Renal cortex interstitium (tissue), 11 donors: Measurements from ENCODE around the gene WWP2. TPM values are rescaled to one million over a fixed set of nuclear protein-coding genes. Genes with fewer than 3 reads are reported as not detected.
"Not testable (repeated sequence)": the region's sequence is repeated elsewhere in the genome, so short reads cannot be mapped to it uniquely, and the experiment has no call there.

Experiments used
- DNase-seq, 11 donors: peaks; one replicate each; pipeline ENCODE4 v3.0.0-alpha.2; 2013; ENCODE audit warnings: low read depth in 9 of 11, low spot score in 4 of 11; ENCODE audit errors: extremely low read depth in 1 of 11
- polyA plus RNA-seq, 3 donors: library from polyadenylated mRNA; unstranded; fragments of 120-200 nt; gene quantifications; one replicate each; pipeline ENCODE4 v1.2.1, GENCODE V29; 2013; ENCODE audit not compliant: insufficient read length in 3 of 3

Gene WWP2
- polyA plus RNA-seq, 3 donors: 41.6 to 55.1 (median 45.4) TPM

DNA sequence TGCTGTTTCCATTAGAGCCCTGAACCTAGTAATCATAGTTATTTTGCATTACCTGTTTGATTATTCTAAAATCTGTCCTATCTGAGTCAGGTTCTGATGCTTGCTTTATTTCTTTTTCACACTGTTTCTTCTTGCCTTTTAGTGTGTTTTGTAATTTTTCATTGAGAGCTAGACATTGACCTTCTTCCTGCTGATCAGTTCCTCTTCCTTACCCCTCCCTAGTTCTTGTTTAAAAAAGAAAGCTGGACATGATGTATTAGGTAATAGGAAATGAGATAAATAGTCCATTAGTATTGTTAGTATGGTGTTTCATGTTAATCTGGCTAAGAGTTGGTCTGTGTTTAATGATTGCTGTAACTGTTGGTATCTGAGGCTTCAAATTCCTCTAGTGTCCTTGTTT is 13.4 kb downstream of the WWP2 start:
- no peak for DNase-seq

DNA sequence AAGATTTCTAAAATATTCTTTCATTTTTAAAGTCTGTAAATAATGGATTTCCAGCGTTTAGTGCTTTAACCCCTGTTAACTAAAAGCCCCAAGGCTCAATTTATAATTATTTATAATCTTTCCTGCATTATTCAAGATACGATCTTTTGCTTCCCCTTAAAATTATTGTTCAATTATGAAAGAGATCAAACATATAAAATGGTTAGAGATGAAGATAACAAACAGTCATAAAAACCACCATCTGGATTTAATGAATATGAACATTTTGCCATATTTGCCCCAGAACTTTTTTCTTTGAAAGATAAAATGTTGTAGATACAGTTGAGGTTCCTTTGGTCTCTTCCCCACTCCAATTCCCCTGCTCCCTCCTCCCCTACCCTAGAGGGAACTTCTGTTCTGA is 17.6 kb downstream of the WWP2 start:
- no peak for DNase-seq

- no peak for DNase-seq
Measured at GRCh38 chr16:69781118-69781517, 19.0 kb downstream of the WWP2 start.

- no peak for DNase-seq
Measured at GRCh38 chr16:69784586-69784985, 22.5 kb downstream of the WWP2 start.

- no peak for DNase-seq
Measured at GRCh38 chr16:69787883-69788282, 25.8 kb downstream of the WWP2 start.

DNA sequence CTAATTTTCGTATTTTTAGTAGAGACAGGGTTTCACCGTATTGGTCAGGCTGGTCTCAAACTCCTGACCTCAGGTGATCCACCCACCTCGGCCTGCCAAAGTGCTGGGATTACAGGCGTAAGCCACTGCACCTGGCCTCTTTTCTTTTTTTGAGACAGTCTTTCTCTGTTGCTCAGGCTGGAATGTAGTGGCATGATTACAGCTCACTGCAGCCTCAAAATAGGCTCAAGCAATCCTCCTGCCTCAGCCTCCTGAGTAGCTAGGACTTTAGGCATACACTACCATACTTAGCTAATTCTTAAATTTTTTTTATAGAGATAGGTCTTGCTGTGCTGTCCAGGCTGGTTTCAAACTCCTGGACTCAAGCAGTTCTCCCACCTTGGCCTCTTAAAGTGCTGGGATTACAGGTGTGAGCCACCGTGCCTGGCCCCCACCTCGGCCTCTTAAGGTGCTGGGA is 29.3 kb downstream of the WWP2 start:
- not testable (repeated sequence) for DNase-seq

GRCh38 chr16:69793526-69793925 is 31.4 kb downstream of the WWP2 start:
- DNase-seq: no peak

- no peak for DNase-seq
Measured at GRCh38 chr16:69794486-69794885, 32.4 kb downstream of the WWP2 start.

DNA sequence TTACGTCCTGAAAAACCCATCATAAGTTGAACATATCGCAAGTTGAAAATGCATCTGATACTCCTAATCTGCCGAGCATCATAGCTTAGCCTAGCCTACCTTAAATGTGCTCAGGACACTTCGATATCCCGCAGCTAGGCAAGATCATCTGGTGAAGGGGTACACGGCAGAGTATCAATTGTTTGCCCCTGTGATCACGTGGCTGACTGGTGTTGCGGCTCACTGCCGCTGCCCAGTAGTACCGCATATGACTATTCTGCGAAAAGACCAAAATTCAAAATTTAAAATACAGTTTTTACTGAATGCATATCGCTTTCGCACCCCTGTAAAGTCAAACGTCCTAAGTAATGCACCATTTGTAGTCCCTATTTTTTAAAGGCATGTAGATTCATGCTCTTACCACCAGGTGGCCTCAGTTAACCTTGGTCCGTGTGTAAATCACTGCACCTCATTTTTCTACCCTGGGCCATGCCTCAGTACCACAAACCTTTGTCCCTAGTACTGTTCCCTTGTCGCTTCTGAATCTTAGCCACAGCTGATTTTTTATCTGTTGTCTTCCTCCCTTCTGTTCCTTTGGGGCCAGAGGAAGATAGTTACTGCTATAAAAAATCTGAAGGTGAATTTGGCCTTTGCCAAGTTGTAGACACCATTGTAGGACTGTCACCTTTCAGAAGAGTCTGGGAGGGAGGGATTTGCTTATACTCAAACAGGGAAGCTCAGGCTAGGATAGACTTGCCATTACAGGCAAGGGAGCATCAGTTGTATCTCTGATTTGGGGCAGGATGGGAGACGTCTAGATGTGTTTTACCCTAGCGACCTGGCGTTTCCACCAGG is 34.4 kb downstream of the WWP2 start:
- DNase-seq: peak; percentile 31 to 74 (median 62)

GRCh38 chr16:69798466-69798865 is 36.3 kb downstream of the WWP2 start:
- no peak for DNase-seq

DNA sequence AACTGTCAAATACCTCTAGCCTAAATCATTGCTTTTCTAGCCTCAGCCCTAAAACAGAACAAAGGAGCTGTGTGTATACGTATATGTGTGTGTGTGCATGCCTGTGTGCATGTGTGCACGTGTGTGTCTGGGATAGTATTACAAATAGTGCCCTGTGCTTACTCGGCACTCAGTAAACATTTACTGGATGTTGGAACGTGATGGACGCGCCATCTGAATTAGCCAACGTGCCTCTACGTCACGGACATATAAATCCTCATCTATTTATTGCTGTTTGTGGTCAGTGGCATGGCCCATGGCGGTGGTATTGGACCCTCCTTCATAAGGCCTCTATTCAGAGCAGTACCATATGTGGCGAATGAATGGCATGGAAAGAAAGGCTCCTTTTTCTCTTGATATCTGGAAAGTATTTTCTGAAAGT is 37.5 kb downstream of the WWP2 start:
- no peak for DNase-seq

DNA sequence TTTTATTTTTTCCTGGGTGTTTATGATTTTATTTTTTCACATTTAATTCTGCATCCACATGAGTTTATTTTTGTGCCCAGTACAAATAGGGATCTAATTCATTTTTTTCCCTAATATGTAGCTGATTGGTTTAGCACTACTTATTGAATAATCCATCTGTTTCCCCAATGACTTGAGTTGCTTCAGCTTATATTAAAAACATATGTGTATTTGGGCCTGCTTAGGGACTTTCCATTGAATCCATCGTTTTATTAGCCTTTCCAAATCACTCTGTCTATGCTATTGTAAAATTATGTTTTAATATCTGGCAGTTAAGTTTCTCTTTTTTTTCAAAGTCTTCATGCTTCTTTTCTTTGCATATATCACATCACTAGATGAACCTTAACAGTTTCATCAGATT is 42.2 kb downstream of the WWP2 start:
- DNase-seq: no peak

DNA sequence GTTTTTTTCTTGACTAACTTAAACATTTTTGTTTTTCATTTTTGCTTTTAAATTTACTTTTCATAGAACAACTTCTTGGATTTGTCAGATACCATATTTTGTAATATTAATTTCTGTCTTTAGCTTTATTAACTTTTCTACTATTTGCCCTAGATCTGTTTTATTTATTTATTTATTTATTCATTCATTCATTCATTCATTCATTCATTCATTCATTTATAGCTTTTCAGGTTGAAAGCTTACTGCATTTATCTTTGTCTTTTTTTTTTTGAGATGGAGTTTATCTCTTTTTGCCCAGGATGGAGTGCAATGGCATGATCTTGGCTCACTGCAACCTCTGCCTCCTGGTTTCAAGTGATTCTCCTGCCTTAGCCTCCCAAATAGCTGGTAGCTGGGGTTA is 44.6 kb downstream of the WWP2 start:
- DNase-seq: not testable (repeated sequence)

DNA sequence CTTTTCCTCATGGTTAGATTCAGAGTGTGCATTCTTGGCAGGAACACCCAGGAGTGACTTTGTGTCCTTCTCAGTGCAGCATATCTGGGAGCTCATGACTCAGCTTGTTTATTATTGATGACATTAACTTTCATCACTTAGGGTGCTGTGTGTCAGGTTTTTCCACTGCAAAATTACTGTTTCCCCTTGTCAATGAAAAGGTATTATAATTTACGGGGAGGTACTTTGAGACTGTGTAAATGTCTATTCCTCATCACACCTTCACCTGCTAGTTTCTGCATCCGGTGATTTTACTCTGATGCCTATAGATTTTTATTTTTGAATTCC is 50.5 kb downstream of the WWP2 start:
- no peak for DNase-seq

- DNase-seq: no peak
Measured at GRCh38 chr16:69814078-69814477, 51.9 kb downstream of the WWP2 start.

DNA sequence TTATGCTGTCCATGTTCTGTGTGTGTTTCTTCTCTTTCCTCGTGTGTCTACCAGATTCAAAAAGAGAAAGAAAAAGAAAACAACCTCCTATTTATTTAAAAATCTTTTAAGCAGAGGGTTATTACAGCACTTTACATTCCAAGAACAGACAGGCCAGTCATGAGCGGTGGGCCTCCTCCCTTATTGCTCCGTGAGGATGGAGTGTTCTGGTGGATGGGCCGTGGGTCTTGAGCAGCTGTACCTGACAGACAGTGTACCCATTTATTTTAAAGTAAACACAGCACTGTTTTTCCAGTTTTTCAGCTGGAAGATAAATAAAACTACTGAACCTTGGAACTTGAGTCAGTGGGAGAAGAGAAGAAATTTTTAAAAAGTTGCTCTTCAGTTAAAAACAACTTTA is 52.4 kb downstream of the WWP2 start:
- DNase-seq: no peak

GRCh38 chr16:69815216-69815883 is 53.2 kb downstream of the WWP2 start:
- not testable (repeated sequence) for DNase-seq

DNA sequence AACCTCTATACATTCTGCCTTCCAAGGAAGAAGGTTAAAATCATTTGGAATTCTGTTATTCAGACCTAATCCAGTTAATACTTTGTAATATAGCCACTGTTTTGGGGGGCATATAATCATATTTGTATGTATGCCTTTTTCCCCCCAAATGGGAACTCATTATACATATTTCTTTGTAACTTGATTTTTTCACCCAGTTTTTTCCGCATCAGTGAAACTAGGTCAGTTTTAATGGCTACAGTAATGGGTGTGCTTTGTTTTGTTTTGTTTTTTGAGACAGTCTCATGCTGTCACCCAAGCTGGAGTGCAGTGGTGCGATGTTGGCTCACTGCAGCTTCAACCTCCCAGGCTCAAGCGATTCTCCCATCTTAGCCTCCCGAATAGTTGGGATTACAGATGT is 54.9 kb downstream of the WWP2 start:
- DNase-seq: no peak

- no peak for DNase-seq
Measured at GRCh38 chr16:69818891-69819545, 56.9 kb downstream of the WWP2 start.

- DNase-seq: no peak
Measured at GRCh38 chr16:69820926-69821541, 58.9 kb downstream of the WWP2 start.
